ENCODE measurements around the gene MX2.

Gene MX2

DNA sequence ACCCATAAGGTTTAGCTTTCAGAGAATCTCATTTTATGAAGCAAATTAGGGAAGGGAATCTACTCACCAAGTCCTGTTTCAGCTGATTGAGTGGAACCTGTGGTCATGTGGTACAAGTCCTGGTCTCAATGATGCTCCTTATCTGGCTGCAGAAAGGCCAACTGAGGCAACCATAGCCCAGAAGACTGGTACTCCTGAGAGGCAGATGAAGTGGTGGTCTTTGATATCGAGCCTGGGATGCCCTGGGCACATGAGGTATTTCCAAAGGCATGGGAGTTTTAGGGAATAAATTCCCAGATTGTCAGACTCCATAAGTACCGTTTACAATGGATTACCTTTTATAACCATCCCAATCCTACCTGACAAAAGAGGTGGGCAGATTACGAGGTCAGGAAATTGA, 67.5 kb downstream of the MX2 start:
- TF ChIP-seq TAF1 (IDR thresholded peaks at IDR 0.05; ENCODE audit: low read depth) (no peak), EGR1 (IDR thresholded peaks at IDR 0.05) (no peak), CEBPB (IDR thresholded peaks at IDR 0.05) (no peak), TCF12 (IDR thresholded peaks at IDR 0.05; ENCODE audit: low read depth) (no peak), CREB1 (IDR thresholded peaks at IDR 0.05; ENCODE audit: low read depth) (no peak), RAD21 (IDR thresholded peaks at IDR 0.05; ENCODE audit: low read depth) (no peak), ZBTB7A (IDR thresholded peaks at IDR 0.05; ENCODE audit: low read depth) (no peak), YY1 (IDR thresholded peaks at IDR 0.05; ENCODE audit: low read depth) (no peak), NFIC (IDR thresholded peaks at IDR 0.05) (no peak), TEAD4 (IDR thresholded peaks at IDR 0.05) (no peak), EP300 (IDR thresholded peaks at IDR 0.05; ENCODE audit: borderline replicate concordance) (no peak), FOXM1 (IDR thresholded peaks at IDR 0.05; ENCODE audit: borderline replicate concordance, low read depth) (no peak)
- TF ChIP-seq, protein P1, sequence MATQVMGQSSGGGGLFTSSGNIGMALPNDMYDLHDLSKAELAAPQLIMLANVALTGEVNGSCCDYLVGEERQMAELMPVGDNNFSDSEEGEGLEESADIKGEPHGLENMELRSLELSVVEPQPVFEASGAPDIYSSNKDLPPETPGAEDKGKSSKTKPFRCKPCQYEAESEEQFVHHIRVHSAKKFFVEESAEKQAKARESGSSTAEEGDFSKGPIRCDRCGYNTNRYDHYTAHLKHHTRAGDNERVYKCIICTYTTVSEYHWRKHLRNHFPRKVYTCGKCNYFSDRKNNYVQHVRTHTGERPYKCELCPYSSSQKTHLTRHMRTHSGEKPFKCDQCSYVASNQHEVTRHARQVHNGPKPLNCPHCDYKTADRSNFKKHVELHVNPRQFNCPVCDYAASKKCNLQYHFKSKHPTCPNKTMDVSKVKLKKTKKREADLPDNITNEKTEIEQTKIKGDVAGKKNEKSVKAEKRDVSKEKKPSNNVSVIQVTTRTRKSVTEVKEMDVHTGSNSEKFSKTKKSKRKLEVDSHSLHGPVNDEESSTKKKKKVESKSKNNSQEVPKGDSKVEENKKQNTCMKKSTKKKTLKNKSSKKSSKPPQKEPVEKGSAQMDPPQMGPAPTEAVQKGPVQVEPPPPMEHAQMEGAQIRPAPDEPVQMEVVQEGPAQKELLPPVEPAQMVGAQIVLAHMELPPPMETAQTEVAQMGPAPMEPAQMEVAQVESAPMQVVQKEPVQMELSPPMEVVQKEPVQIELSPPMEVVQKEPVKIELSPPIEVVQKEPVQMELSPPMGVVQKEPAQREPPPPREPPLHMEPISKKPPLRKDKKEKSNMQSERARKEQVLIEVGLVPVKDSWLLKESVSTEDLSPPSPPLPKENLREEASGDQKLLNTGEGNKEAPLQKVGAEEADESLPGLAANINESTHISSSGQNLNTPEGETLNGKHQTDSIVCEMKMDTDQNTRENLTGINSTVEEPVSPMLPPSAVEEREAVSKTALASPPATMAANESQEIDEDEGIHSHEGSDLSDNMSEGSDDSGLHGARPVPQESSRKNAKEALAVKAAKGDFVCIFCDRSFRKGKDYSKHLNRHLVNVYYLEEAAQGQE (IDR thresholded peaks at IDR 0.05; ENCODE audit: low read depth): no peak
- TF ChIP-seq, protein P2, sequence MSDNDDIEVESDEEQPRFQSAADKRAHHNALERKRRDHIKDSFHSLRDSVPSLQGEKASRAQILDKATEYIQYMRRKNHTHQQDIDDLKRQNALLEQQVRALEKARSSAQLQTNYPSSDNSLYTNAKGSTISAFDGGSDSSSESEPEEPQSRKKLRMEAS (IDR thresholded peaks at IDR 0.05): no peak

DNA sequence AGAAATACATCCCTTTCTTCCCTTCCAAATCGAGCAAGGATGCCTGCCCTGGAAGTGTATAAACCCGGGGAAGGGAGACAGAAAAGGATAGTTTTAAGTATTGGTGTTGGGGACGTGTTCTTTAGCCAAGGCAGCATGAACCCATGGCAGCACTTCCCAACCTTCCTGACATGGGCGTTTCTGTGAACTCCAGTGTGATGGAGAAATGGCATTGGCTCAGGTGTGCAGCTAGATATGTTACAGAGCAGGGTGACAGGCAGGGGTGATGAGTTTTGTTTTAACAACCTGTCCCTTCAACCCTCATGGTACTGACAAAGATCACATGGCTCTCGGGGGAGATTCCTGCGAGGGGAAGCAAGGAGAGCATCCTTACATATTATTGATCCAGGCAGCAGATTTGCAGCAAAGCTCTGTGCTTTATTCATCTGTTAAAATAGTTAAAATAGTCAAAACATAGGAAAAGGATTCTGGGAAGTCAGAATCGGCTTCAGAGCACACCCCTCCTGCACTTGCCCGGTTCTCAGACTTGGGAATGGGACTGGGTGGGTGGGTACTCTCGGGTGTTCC, 68.2 kb downstream of the MX2 start:
- TF ChIP-seq TCF12 (IDR thresholded peaks at IDR 0.05; ENCODE audit: low read depth) (no peak), YY1 (IDR thresholded peaks at IDR 0.05; ENCODE audit: low read depth) (no peak), EGR1 (IDR thresholded peaks at IDR 0.05) (no peak), TAF1 (IDR thresholded peaks at IDR 0.05; ENCODE audit: low read depth) (no peak), NFIC (IDR thresholded peaks at IDR 0.05) (no peak), RAD21 (IDR thresholded peaks at IDR 0.05; ENCODE audit: low read depth) (no peak), CREB1 (IDR thresholded peaks at IDR 0.05; ENCODE audit: low read depth) (no peak), ZBTB7A (IDR thresholded peaks at IDR 0.05; ENCODE audit: low read depth) (no peak), EP300 (IDR thresholded peaks at IDR 0.05; ENCODE audit: borderline replicate concordance) (no peak), FOXM1 (IDR thresholded peaks at IDR 0.05; ENCODE audit: borderline replicate concordance, low read depth) (no peak), CEBPB (IDR thresholded peaks at IDR 0.05) (no peak), TEAD4 (IDR thresholded peaks at IDR 0.05) (no peak)
- TF ChIP-seq, protein P3, sequence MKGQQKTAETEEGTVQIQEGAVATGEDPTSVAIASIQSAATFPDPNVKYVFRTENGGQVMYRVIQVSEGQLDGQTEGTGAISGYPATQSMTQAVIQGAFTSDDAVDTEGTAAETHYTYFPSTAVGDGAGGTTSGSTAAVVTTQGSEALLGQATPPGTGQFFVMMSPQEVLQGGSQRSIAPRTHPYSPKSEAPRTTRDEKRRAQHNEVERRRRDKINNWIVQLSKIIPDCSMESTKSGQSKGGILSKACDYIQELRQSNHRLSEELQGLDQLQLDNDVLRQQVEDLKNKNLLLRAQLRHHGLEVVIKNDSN (IDR thresholded peaks at IDR 0.05): no peak
- TF ChIP-seq, protein P2 (IDR thresholded peaks at IDR 0.05): no peak
- TF ChIP-seq, protein P1 (IDR thresholded peaks at IDR 0.05; ENCODE audit: low read depth): no peak

DNA sequence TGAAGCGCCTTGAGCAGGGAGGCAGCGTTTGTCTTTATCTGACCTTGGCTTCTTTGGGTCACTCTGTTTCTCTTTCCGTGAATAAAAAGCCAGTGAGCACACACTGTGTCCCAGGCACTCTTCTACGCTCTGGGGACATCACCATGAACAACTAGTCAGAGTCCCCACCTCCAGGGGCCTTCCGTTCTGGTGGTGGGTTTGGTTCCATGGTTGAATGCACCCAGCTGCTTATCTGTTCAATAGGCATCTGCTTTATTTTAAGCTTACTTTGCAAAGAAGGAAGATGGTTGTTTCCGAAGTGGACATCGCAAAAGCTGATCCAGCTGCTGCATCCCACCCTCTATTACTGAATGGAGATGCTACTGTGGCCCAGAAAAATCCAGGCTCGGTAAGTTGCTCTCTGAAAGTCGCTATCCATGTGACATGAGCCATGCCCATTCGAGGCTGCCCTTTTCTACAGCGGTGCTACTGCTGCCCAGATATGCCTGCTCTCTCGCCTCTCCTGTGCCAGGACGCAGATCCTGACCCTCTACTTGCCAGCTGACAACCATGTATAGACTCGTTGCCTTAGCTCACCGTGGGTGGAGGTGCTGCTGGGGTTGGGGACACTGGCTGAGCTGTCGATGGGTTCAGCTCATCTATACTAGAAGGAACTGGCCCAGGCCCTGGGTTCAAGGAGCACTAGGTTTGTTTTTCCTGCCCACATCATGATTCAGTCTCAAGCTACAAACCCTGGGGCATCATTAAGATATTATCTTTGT, 70.1 kb downstream of the MX2 start:
- TF ChIP-seq EGR1 (IDR thresholded peaks at IDR 0.05): no peak
- TF ChIP-seq CREB1 (IDR thresholded peaks at IDR 0.05; ENCODE audit: low read depth): no peak
- TF ChIP-seq TAF1 (IDR thresholded peaks at IDR 0.05; ENCODE audit: low read depth): no peak

DNA sequence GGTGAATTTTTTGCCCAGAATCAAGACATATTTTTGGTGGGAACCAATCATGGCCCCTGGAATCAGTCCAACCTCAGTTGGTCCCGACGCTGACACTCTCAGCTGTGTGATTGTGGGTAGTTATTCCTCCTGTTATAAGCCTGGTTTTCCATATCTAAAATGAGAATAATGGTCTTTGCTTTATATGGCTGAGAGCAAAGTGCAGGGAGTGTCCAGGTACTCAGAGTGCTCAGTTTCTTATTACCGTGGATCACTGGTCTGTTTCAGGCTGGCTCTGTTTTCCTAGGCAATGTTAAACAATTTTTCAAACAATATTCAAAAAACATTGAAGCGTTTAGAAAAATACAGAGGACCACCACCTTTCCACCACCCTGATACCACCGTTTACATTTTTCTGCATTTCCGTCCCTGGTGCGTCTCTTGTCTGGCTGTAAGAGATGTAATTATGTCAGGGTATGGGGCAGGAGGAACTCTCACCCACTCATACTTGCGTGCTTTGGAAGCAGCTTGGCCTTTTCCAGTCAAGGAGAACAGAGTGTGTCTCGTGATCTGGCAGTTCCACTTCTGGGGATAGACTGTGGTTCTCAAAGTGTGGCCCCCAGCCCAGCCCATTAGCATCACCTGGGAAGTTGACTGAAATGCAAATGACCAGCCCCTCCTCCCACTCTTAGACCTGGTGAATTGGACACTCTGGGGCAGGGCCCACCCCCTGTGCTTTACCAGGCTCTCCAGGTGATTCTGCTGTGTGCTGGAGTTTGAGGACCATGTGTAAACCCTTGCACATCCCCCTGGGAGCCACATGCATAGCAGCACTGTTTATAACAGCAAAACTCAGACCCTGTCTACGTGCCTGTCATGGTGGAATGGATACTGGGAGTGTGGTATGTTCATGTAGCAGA, 71.0 kb downstream of the MX2 start:
- TF ChIP-seq NFIC (IDR thresholded peaks at IDR 0.05): no peak
- TF ChIP-seq, protein P2 (IDR thresholded peaks at IDR 0.05): no peak
- TF ChIP-seq, protein P1 (IDR thresholded peaks at IDR 0.05; ENCODE audit: low read depth): no peak
- TF ChIP-seq CREB1 (IDR thresholded peaks at IDR 0.05; ENCODE audit: low read depth): no peak
- TF ChIP-seq TCF12 (IDR thresholded peaks at IDR 0.05; ENCODE audit: low read depth): no peak
- TF ChIP-seq FOXM1 (IDR thresholded peaks at IDR 0.05; ENCODE audit: borderline replicate concordance, low read depth): no peak
- TF ChIP-seq CEBPB (IDR thresholded peaks at IDR 0.05): no peak
- TF ChIP-seq EGR1 (IDR thresholded peaks at IDR 0.05): no peak
- TF ChIP-seq RAD21 (IDR thresholded peaks at IDR 0.05; ENCODE audit: low read depth): no peak
- TF ChIP-seq YY1 (IDR thresholded peaks at IDR 0.05; ENCODE audit: low read depth): no peak

All from Ishikawa (cell line).